Esophagus muscularis mucosa (tissue), 4 donors: ENCODE data around the gene KTN1. TPM values are rescaled to one million over a fixed set of nuclear protein-coding genes. Genes with fewer than 3 reads are reported as not detected.

Source experiments
- DNase-seq: peaks from one replicate; pipeline ENCODE4 v3.0.0-alpha.2; 2017; ENCODE audit errors: extremely low spot score
- H3K27ac ChIP-seq, 4 donors: fragments of 200-600 bp; sonication (generic); replicated peaks in 1 of 4; 1 replicate in 3 of 4; 2 replicates in 1 of 4; pipeline ENCODE4 v1.5.1; 2016 to 2019; ENCODE audit warnings: mild to moderate bottlenecking in 1 of 4
- H3K27me3 ChIP-seq, 4 donors: fragments of 200-600 bp; sonication (generic); one replicate each; pipeline versions ENCODE4 v1.5.1 to v1.6.0; 2016 to 2019
- H3K36me3 ChIP-seq, 4 donors: fragments of 200-600 bp; sonication (generic); one replicate each; pipeline ENCODE4 v1.5.1; 2016 to 2019
- H3K4me1 ChIP-seq, 4 donors: fragments of 200-600 bp; sonication (generic); one replicate each; pipeline ENCODE4 v1.5.1; 2016 to 2019
- H3K4me3 ChIP-seq, 4 donors: fragments of 200-600 bp; sonication (generic); 1 replicate in 2 of 4; 2 replicates in 2 of 4; pipeline ENCODE4 v1.5.1; 2016 to 2019; ENCODE audit warnings: mild to moderate bottlenecking in 4 of 4, moderate library complexity in 1 of 4
- H3K9me3 ChIP-seq, 4 donors: fragments of 200-600 bp; sonication (generic); 1 replicate in 3 of 4; 2 replicates in 1 of 4; pipeline ENCODE4 v1.5.1; 2016 to 2019
- EP300 ChIP-seq: sonication (generic); formaldehyde crosslinking; IDR thresholded peaks from one replicate; pipeline ENCODE4 v1.6.1; 2017; ENCODE audit warnings: antibody characterized with exemption
- POLR2A ChIP-seq: fragments of 450-650 bp; IDR thresholded peaks from one replicate; pipeline ENCODE4 v1.6.1; 2017; ENCODE audit warnings: antibody characterized with exemption, moderate library complexity, mild to moderate bottlenecking, low read depth
- POLR2AphosphoS5 ChIP-seq, 2 donors: sonication (generic); formaldehyde crosslinking; IDR thresholded peaks; one replicate each; pipeline ENCODE4 v1.6.1; 2017; ENCODE audit warnings: antibody characterized with exemption in 2 of 2
- WGBS: methylation state at CpG from one replicate; pipeline ENCODE4 v1.1.5; 2018; 5-methylcytosine and 5-hydroxymethylcytosine counted together
- intact Hi-C: fragments of 100-400 bp; cut with DNase I; formaldehyde crosslinking; loops from one replicate; pipeline ENCODE4 v1.15.1; 2023
- small RNA-seq, 3 donors: library from RNA; depleted of rRNA; stranded (forward); fragments of <200 nt; gene quantifications; one replicate each; pipeline ENCODE3, GENCODE V24; 2016
- total RNA-seq, 4 donors: library from RNA; depleted of rRNA; stranded (reverse); fragments of >200 nt; gene quantifications; one replicate each; pipeline versions ENCODE4 v1.1.0 to v1.2.1, GENCODE V29; 2016
- TF ChIP-seq, protein P1 (sequence below), 3 experiments: fragments of 200-600 bp in 2 of 3; fragments of 450-650 bp in 1 of 3; sonication (generic) in 2 of 3; IDR thresholded peaks; one replicate each; pipeline ENCODE4 v1.5.1; 2017 to 2019; ENCODE audit warnings: antibody characterized with exemption in 3 of 3, mild to moderate bottlenecking in 2 of 3, moderate library complexity in 1 of 3

KTN1 gene
- total RNA-seq, 4 donors from 2014 or later: 137 to 151 (median 146) TPM

DNA sequence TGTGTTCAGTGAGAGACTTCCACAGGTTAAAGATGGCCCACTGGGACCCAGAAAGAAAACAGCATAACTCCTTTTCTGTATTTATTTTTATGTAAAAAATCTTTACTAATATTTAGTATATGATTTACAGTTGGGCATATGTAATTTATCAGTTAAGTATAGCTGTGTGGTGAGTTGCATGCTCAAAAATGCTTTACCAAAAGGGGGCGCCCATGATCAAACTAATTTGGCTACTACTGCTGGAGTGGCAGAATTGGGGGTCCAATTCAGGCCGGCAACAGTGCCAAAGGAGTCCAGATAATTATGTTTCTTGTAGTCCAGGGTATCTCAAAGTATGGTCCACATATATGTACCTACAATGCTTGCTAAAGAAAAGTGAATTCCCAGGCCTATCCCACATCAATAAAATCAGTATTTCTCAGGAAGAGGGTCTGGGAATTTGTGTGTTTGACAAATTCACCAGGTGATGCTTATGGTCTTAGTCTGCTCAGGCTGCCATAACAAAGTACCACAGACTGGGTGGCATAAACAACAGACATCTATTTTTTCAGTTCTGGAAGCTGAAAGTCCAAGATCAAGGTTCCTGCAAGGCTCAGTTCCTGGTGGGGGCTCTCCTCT lies 152.0 kb downstream of the KTN1 start:
- H3K36me3 ChIP-seq: no peaks in the 10 kb centered on the region
- TF ChIP-seq POLR2AphosphoS5 (IDR thresholded peaks at IDR 0.05): no peak
- TF ChIP-seq, protein P1, sequence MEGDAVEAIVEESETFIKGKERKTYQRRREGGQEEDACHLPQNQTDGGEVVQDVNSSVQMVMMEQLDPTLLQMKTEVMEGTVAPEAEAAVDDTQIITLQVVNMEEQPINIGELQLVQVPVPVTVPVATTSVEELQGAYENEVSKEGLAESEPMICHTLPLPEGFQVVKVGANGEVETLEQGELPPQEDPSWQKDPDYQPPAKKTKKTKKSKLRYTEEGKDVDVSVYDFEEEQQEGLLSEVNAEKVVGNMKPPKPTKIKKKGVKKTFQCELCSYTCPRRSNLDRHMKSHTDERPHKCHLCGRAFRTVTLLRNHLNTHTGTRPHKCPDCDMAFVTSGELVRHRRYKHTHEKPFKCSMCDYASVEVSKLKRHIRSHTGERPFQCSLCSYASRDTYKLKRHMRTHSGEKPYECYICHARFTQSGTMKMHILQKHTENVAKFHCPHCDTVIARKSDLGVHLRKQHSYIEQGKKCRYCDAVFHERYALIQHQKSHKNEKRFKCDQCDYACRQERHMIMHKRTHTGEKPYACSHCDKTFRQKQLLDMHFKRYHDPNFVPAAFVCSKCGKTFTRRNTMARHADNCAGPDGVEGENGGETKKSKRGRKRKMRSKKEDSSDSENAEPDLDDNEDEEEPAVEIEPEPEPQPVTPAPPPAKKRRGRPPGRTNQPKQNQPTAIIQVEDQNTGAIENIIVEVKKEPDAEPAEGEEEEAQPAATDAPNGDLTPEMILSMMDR (IDR thresholded peaks at IDR 0.05): peak; percentile 32 to 55 (median 48)
- DNase-seq: no peak
- H3K27me3 ChIP-seq: no peaks in the 10 kb centered on the region
- intact Hi-C loops: no loop called here
- 21% methylated on average over 2 of the region's 2 CpGs for WGBS
- peaks cover 0 to 9% (median 4%) of the 10 kb centered on the region in 4 donors for H3K4me1 ChIP-seq
- H3K4me3 ChIP-seq: no peak overlapping the region
- H3K9me3 ChIP-seq: no peaks in the 10 kb centered on the region
- no peak overlapping the region for H3K27ac ChIP-seq

DNA sequence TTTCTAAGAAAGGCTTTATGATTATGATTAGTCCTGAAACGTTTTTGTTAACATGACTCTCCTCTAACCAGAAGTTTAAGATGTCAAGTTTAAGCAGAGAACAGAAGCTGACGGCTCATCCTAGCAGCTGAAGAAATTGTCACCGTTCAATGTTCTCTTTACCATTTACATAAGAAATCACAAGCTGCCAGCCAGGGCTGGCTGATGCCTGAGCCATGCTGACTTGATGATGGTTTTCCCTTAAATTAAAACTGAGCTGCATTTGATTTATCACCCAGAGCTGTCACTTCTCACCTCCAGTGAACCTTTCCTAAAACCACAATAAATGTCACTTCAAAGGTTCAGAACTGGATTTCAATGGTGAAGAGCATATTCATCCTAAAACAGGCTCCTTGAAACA lies 153.6 kb downstream of the KTN1 start:
- intact Hi-C loops: no loop called here
- Histone ChIP-seq H3K27me3 (no peaks in the 10 kb centered on the region), H3K4me1 (peaks cover 0 to 9% (median 4%) of the 10 kb centered on the region in 4 donors), H3K4me3 (no peak overlapping the region), H3K36me3 (no peaks in the 10 kb centered on the region), H3K27ac (no peak overlapping the region), H3K9me3 (no peaks in the 10 kb centered on the region)
- TF ChIP-seq POLR2AphosphoS5 (IDR thresholded peaks at IDR 0.05): no peak
- TF ChIP-seq, protein P1 (IDR thresholded peaks at IDR 0.05): no peak
- TF ChIP-seq POLR2A: no peak
- no peak for TF ChIP-seq EP300
- 43% methylated on average over 3 of the region's 3 CpGs for WGBS
- no peak for DNase-seq

Small RNAs within 50 kb of the gene (small RNA-seq; reads per million reads assigned to genes)
- gene RF00019: 0 reads per million in 3 donors

Other genes starting within 250 kb of the KTN1 start
- 10 to 100 TPM; 13.2 to 19.5 (median 15.4) TPM for gene ATG14, start 168.4 kb upstream of the KTN1 start, total RNA-seq
- not detected for gene TBPL2, start 139.6 kb upstream of the KTN1 start, total RNA-seq